ENCODE results near the gene SIRT7.

- TF ChIP-seq CTCF (conservative IDR thresholded peaks at IDR 0.05), result no peak
- TF ChIP-seq EZH2 (IDR thresholded peaks at IDR 0.05; ENCODE audit: low read depth), result no peak
These were observed 7.1 kb downstream of the SIRT7 start for GRCh38 chr17:81910840-81911276.
